GM12874 (cell line): ENCODE data around the gene UST.

Experiments
- TF ChIP-seq, protein P1 (sequence below): IDR thresholded peaks from 2 replicates; pipeline ENCODE4 v1.5.1; 2011; ENCODE audit warnings: low read depth, mild to moderate bottlenecking, control low read depth, low read length, moderate library complexity; ENCODE audit not compliant: insufficient read depth

Gene UST

GRCh38 chr6:148857798-148858390, 111.1 kb downstream of the UST start:
- TF ChIP-seq, protein P1, sequence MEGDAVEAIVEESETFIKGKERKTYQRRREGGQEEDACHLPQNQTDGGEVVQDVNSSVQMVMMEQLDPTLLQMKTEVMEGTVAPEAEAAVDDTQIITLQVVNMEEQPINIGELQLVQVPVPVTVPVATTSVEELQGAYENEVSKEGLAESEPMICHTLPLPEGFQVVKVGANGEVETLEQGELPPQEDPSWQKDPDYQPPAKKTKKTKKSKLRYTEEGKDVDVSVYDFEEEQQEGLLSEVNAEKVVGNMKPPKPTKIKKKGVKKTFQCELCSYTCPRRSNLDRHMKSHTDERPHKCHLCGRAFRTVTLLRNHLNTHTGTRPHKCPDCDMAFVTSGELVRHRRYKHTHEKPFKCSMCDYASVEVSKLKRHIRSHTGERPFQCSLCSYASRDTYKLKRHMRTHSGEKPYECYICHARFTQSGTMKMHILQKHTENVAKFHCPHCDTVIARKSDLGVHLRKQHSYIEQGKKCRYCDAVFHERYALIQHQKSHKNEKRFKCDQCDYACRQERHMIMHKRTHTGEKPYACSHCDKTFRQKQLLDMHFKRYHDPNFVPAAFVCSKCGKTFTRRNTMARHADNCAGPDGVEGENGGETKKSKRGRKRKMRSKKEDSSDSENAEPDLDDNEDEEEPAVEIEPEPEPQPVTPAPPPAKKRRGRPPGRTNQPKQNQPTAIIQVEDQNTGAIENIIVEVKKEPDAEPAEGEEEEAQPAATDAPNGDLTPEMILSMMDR = no peak

- TF ChIP-seq, protein P1 = no peak
Observed at GRCh38 chr6:148864941-148865340, 118.1 kb downstream of the UST start.

- TF ChIP-seq, protein P1 = no peak
Observed at GRCh38 chr6:148866657-148867268, 119.9 kb downstream of the UST start.

DNA sequence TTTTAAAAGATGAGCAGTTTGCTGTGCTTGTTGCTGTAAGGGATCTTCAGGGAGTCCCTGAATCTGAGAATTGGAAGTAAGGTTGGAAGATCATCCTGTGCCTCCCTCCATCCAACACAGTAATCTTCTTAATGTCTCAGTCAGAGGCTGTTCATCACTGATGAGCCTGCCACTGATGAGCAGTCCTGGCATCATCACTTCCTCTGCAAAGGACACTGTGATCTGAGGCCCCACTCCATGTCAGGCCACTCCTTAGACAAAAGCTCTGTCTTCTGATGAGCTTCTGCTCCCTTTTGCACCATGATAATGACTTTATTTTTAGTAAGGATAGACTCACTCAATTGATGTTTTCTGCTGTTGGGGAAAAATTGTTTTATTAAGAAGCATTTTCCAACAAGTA, 121.0 kb downstream of the UST start:
- TF ChIP-seq, protein P1 = no peak

DNA sequence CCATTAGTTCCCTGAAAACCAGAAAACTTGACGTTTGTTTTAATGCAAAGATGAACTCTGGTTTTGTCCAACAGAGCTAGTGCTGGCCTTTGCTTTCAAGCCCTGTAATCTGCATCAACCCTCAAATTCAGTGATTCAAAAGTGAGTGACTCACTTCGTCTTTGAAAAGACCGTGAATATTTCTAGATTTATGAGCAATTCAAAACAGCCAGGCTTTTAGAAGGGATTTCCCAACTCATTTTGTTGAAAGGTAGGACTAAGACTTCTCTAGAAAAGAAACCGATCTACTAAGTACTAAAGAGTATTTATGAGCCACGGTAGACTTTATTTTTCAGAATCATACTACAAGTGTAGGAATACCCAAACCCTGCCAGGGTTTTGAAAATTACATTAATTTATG, 121.5 kb downstream of the UST start:
- TF ChIP-seq, protein P1 = no peak

- TF ChIP-seq, protein P1 = no peak
Observed at GRCh38 chr6:148868901-148869300, 122.1 kb downstream of the UST start.

DNA sequence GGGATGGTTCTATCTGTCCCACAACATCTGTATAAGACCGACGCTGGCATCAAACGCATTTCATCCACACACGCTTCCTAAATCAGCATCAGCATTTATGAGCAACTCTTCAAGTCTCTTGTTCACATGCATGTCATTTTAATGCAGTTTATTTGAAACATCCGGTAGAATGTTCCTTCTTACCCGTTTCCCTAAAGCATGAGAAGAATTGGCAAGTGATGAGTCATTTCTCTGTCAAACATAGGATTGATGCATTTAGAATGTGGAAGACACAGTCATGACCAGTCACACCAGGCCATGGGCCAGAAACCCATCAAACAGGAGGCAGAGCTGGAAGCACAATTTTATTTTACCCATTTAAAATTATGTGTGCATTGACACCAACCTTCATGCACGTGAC, 122.8 kb downstream of the UST start:
- TF ChIP-seq, protein P1 = no peak
